H1 (cell line): Measurements from ENCODE around the gene GALNT4.

ENCODE experiments used
- BACH1 ChIP-seq: IDR thresholded peaks from 2 replicates; pipeline ENCODE4 v1.6.1; 2012; ENCODE audit warnings: low read length, improper control_type of control experiment
- BCL11A ChIP-seq, 2 experiments: IDR thresholded peaks; one replicate each; pipeline ENCODE4 v1.6.1; 2011; ENCODE audit warnings: low read depth in 2 of 2, low read length in 2 of 2, mild to moderate bottlenecking in 2 of 2
- CEBPB ChIP-seq: IDR thresholded peaks from 2 replicates; pipeline ENCODE4 v1.6.1; 2012; ENCODE audit warnings: low read depth, low read length
- CHD2 ChIP-seq: IDR thresholded peaks from 2 replicates; pipeline ENCODE4 v1.6.1; 2012; ENCODE audit warnings: low read length, improper control_type of control experiment
- CREB1 ChIP-seq: IDR thresholded peaks from 2 replicates; pipeline ENCODE4 v1.6.1; 2012; ENCODE audit warnings: inconsistent platforms
- EZH2 ChIP-seq: fragments of 200-600 bp; sonication (generic); IDR thresholded peaks from 2 replicates; pipeline ENCODE4 v1.7.1; 2012; ENCODE audit warnings: low read depth, mild to moderate bottlenecking, moderate library complexity, low read length, inconsistent platforms; ENCODE audit not compliant: severe bottlenecking
- GTF2F1 ChIP-seq: IDR thresholded peaks from 2 replicates; pipeline ENCODE4 v1.6.1; 2012; ENCODE audit warnings: low read depth, low read length, improper control_type of control experiment, borderline replicate concordance
- POLR2A ChIP-seq, 2 experiments: IDR thresholded peaks; 1 replicate in 1 of 2; 2 replicates in 1 of 2; pipeline ENCODE4 v1.6.1; 2011; ENCODE audit warnings: low read depth in 2 of 2, low read length in 2 of 2, mild to moderate bottlenecking in 2 of 2; ENCODE audit errors: control extremely low read depth in 1 of 2
- POLR2AphosphoS5 ChIP-seq: IDR thresholded peaks from 2 replicates; pipeline ENCODE4 v1.6.1; 2011; ENCODE audit warnings: low read depth, low read length
- USF2 ChIP-seq: IDR thresholded peaks from 2 replicates; pipeline ENCODE4 v1.6.1; 2011; ENCODE audit warnings: low read length, improper control_type of control experiment
- TF ChIP-seq, protein P1 (sequence below), 3 experiments: IDR thresholded peaks; 1 replicate in 2 of 3; 2 replicates in 1 of 3; pipeline versions ENCODE4 v1.5.1 to v1.6.1; 2011; ENCODE audit warnings: low read length in 3 of 3, mild to moderate bottlenecking in 3 of 3, inconsistent platforms in 2 of 3, low read depth in 1 of 3, moderate library complexity in 1 of 3; ENCODE audit not compliant: insufficient read depth in 1 of 3; ENCODE audit errors: control extremely low read depth in 1 of 3

DNA sequence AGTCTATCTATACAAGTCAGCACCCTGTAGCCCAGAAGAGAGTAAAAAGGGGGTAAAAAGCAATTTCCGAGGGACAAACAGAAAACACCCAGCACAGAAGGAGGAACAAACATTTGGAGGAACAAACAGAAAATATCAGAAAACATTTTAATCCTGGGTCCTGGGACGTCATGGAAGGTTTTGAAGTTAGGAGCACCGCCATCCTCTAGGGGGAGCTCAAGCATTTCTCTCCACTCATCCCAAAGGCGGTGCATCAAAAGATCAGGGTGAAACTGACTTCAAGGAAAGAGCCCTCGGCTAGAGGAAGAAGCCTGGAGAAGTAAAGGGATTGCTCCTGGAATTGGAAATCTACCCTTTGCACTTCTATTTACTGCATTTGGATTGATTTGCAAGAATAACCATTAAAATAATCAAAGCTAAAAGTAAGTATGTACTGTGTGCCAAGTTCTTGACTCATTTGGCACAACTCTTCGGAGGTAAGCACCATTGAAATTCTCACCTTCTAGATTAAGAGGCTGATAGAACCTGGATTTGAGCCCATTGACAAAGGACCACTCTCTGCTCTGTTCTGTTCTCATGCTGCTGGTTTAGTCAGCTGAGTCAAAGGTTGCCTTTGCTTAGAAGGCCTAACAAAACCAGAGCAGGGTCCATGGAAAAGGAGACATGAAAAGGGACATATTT, 18.5 kb upstream of the GALNT4 start:
- TF ChIP-seq CHD2: no peak
- TF ChIP-seq POLR2AphosphoS5: no peak
- TF ChIP-seq, protein P1, sequence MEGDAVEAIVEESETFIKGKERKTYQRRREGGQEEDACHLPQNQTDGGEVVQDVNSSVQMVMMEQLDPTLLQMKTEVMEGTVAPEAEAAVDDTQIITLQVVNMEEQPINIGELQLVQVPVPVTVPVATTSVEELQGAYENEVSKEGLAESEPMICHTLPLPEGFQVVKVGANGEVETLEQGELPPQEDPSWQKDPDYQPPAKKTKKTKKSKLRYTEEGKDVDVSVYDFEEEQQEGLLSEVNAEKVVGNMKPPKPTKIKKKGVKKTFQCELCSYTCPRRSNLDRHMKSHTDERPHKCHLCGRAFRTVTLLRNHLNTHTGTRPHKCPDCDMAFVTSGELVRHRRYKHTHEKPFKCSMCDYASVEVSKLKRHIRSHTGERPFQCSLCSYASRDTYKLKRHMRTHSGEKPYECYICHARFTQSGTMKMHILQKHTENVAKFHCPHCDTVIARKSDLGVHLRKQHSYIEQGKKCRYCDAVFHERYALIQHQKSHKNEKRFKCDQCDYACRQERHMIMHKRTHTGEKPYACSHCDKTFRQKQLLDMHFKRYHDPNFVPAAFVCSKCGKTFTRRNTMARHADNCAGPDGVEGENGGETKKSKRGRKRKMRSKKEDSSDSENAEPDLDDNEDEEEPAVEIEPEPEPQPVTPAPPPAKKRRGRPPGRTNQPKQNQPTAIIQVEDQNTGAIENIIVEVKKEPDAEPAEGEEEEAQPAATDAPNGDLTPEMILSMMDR (IDR thresholded peaks at IDR 0.05; ENCODE audit: control extremely low read depth in 1 of 3, insufficient read depth in 1 of 3, low read depth in 1 of 3, low read length in 3 of 3): peak; percentile 65 to 90 (median 77)
- TF ChIP-seq EZH2: no peak
- TF ChIP-seq USF2: no peak
- no peak for TF ChIP-seq BCL11A (IDR thresholded peaks at IDR 0.05; ENCODE audit: low read depth in 2 of 2, low read length in 2 of 2)
- no peak for TF ChIP-seq POLR2A (IDR thresholded peaks at IDR 0.05; ENCODE audit: control extremely low read depth in 1 of 2, low read depth in 2 of 2, low read length in 2 of 2)
- TF ChIP-seq CEBPB: no peak
- no peak for TF ChIP-seq GTF2F1
- TF ChIP-seq BACH1: no peak
- TF ChIP-seq CREB1: no peak
